A549 treated with Mapracorat at 1 μM for 4 hours (cell line): ENCODE data around the gene B9D1. TPM values are rescaled to one million over a fixed set of nuclear protein-coding genes. Genes with fewer than 3 reads are reported as not detected.

Source experiments
- total RNA-seq: library from RNA; stranded (reverse); fragments of 200-300 nt; extraction: Qiagen RNA extraction; gene quantifications from 5 replicates; pipeline ENCODE4 v1.2.3, GENCODE V29; 2022

The B9D1 gene, protein sequence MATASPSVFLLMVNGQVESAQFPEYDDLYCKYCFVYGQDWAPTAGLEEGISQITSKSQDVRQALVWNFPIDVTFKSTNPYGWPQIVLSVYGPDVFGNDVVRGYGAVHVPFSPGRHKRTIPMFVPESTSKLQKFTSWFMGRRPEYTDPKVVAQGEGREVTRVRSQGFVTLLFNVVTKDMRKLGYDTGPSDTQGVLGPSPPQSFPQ
- 46.5 to 49.8 TPM (median 48.7 TPM) in 5 replicates for total RNA-seq

GRCh38 chr17:19362277-19363113, at the start of gene B9D1:
Gene B9D1 (minus strand): TSS chr17:19362723. CDS start chr17:19362569, 154 bp downstream.

DNA sequence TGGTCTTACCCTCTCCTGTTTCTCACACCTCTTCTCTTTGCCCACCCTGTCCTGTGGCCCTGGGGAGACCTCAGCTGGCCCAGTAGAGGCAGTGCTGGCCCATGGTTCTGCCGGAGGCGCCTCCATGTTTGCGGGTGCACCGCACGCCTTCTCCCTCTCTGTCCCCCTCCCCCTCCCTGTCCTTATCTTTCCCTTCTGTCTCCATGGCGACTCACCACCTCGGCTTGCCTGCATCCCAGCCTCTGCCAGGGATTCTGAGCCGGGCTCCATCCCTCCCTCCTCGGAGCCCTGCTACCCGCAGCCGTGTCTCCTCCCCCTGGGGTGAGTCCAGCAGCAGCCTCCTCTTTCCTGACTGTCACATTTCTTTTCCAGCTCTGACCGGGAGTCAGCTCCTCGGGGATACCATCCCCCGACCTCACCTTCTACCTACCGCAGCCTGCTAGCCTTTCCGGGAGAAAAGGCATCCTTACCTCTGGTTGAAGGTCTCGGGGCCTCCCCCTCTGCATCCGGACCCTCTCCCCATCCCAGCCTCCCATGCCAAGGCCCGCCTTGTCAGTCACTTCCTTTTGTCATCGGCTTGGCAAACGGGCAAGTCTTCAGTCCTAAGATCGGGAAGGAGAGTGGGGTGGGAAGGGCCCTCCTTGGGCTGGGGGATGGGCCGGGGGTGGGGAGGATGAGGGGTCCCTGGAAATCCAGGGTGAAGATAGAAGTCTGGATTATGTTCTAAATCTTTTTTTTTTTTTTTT, 48.5 kb upstream of the B9D1 start, which contains the start of gene RNF112:
RNF112 (plus strand) TSS at position 358 of the 746 bp plus-strand sequence; CDS start at position 535, 177 bp downstream.

GRCh38 chr17:19386974-19387920, 24.7 kb upstream of the B9D1 start, which contains the start of gene MFAP4:
Gene MFAP4 (minus strand): TSS chr17:19387190. CDS start chr17:19387155, 35 bp downstream.

DNA sequence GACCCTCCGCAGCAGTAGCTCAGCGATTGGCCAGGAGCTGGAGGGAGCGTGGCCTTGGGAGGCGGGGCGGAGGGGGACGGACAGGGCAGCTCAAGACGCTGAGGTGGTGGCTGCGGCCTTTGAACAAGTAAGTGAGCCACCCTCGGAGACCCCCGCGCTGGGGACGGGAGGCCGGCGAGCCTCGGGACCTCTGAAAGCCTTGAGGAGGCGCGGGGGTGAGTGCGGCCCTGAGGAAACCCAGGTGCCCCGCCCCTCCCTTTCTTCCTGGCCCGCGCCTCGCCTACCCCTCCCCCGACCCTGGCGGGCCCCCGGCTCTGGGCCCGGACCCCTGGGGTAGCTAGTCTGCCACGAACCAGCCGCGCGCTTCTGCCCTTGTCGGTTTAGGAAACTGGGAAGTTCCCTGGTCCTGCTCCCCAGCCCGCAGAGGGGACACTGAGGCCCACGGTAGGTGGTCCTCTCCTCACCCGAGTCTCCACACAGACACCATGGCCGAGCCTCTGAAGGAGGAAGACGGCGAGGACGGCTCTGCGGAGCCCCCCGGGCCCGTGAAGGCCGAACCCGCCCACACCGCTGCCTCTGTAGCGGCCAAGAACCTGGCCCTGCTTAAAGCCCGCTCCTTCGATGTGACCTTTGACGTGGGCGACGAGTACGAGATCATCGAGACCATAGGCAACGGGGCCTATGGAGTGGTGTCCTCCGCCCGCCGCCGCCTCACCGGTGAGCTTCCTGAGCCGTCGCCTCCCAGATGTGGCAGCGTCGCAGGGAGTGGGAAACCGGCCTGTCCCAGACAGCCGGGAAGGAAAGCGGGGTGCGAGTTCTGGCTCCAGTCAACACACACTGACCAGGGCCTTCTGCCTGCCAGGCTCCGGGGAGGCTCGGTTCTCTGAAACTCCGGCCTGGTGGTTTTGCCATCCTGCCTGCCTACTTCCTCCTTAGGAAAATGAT, 16.2 kb upstream of the B9D1 start, which contains the start of gene MAPK7:
MAPK7 (plus strand) TSS at position 83 of the 945 bp plus-strand sequence; CDS start at position 486, 403 bp downstream.

Other genes with a start within 250 kb of the B9D1 start
- 0.22 TPM in 1 of 5 replicates, not detected in the others for gene GRAPL, start 235.1 kb downstream of the B9D1 start, total RNA-seq
- 43.8 to 59.4 TPM (median 54.5 TPM) in 5 replicates for gene EPN2, start 125.4 kb downstream of the B9D1 start, total RNA-seq
- gene MAPK7, start 15.8 kb upstream of the B9D1 start, total RNA-seq = 23.2 to 28.2 TPM (median 25.4 TPM) in 5 replicates
- gene MFAP4, start 24.5 kb upstream of the B9D1 start, total RNA-seq = 0.08 to 0.13 TPM (median 0.09 TPM) in 3 of 5 replicates, not detected in the others
- 0.57 to 1.4 TPM (median 0.92 TPM) in 5 replicates for gene RNF112, start 48.5 kb upstream of the B9D1 start, total RNA-seq
- gene SLC47A1, start 171.1 kb upstream of the B9D1 start, total RNA-seq = 20.8 to 22.9 TPM (median 22.3 TPM) in 5 replicates